Kidney glomerular epithelial cell (primary cell): ENCODE results near the gene SNRPB.
"Not testable (repeated sequence)": the region's sequence is repeated elsewhere in the genome, so short reads cannot be mapped to it uniquely, and the experiment has no call there.

Experiments used
- DNase-seq: peaks from one replicate; lab custom pipeline; 2025; lab: John Stamatoyannopoulos, UW

SNRPB gene

DNA sequence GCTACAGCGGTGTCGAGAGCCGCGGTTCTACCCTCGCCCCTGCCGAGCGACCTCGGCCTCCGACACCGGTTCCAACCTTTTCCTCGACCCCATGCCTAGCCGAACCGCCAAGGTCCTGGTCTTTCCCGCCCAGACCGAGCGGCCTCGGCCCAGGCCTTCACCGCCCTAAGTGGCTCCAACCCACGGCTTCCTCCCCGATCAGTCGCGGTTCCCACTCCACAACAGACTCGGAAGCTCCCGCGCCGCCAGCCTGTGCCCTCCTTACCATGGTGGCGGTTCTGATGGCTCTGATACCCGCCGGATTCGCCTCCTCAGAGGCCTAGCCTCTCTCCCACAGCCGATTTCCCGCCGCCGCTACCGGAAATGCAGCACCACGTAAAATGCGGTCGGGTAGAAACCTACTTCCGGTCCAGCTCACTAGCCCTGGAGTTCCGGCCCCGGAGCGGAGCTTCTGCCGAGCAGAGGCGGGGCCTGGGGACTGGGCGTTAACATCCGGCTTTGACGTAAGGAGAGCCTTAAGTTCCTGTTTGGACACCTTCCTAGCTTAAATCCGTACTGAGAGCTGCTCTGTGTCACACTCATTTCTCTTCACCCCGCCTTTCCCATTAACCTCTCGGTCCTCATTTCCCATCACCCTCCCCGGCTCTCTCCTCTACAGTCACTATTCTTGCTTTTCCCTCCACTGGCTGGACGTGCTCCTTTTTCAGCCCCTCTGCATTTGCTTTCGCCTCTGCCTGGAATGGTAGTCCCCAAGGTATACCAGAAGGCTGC is at the start of gene SNRPB:
Gene SNRPB (minus strand): TSS at position 367 of the 771 bp plus-strand sequence. CDS start 99 bp downstream, at position 268.
- peak; percentile 93 for DNase-seq

DNA sequence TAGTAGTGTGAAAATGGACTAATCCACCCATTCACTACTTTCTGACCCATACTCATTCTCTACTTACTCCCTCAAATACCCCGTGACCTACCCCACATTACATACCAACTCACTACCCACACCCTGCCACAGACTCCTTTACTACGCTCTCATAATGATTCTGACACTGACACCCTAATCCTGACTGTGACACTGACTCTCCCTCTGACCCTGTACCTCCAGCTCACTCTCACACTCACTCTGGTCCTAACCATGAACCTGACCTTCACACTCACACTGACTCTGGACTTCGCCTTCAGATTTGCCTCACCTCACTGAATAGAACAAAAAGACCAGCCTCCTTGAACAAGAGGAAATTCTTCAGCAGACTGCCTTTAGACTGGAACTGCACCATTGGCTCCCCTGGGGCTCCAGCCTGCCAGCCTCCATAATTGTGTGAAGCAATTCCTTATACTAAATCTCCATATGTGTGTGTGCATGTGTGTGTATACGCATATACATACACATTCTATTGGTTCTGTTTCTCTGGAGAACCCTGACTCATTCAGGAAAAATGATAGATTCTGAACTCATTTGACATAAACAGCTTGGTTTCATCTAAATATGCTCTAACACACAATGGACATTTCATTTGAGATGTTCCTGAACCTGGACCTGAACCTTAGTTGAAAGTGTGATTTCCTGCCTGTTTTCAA is 48.7 kb upstream of the SNRPB start:
- no peak for DNase-seq

DNA sequence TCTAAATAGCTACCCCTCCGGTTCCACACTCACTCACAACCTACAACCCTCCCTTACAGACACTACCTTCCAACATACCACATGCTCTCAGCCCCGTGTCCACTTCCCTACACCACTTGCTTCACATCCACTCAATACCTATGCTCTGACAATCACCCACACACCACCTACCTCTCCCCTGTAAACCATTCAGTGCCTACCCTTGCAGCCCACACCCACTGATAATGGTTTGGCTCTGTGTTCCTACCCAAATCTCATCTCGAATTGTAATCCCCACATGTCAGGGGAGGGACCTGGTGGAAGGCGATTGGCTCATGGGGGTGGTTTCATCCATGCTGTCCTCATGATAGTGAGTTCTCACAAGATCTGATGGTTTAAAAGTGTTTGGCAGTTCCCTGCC is 48.0 kb upstream of the SNRPB start:
- no peak for DNase-seq

DNA sequence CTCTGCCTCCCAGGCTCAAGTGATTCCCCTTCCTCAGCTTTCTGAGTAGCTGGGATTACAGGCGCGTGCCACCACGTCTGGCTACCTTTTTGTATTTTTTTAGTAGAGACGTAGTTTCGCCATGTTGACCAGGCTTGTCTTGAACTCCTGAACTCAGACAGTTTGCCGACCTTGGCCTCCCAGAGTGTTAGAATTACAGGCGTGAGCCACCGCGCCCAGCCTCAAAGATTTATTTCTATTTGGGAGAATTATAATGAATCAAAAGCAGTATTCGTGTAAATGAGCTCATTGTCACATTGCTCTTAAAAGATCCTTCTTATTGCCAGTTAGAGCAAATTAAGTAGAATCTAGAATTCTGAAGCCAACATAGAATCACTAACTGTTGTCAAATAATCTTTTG is 47.5 kb upstream of the SNRPB start:
- no peak for DNase-seq

DNA sequence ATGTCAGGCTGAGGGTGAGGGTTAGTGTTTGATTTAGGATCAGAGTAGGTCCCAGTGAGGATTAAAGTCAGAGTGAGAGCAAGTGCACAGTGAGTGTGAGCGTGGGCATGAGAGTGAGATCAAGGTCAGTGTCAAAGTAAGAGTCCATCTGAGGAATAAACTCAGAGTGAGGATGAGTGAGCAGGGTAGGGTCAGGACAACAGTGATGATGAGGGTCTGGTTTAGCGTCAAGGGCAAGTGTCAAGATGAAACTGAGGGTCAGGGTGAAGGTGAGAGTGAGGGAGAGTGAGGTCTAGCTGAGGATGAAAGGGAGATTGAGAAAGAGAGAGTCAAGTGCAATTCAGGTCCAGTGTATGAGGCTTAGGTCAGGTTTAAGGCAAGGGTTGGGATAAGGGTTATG is 45.8 kb upstream of the SNRPB start:
- DNase-seq: no peak

DNA sequence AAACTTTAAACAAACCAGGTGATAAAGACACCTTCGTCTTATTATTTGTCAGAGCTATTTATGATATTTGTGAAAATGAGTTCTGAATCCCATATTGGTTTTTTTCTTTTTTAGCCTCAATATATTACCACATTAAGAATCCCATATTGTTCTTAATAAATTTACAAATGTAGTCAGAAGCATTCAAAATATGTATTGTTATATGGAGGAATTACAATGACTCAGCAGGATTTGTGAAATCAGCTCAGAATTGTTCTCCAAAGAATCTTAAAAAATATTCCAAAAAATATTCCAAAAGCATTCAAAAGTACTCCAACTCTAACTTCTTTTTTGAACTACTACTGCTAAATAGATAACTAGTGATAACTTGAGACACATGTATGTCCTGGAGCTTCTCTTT is 44.6 kb upstream of the SNRPB start:
- DNase-seq: no peak

DNA sequence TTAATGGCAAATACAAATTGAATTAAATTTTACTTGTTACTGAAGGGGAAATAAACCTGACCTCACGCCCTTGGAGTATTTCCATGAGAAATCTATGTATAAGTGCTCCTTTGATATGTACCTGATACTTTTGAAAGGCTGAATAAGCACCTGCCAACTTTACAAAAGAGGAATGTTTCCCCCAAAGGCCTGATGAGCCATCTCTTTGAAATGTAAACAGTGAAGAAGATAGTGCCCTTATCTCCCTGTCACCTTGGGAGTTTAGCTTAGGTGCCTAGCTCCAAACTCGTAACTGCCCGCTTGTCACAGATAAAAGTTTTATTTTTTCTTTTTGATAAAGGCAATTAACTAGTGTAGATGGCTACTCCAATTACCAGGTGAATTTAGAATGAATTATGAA is 39.2 kb upstream of the SNRPB start:
- no peak for DNase-seq

DNA sequence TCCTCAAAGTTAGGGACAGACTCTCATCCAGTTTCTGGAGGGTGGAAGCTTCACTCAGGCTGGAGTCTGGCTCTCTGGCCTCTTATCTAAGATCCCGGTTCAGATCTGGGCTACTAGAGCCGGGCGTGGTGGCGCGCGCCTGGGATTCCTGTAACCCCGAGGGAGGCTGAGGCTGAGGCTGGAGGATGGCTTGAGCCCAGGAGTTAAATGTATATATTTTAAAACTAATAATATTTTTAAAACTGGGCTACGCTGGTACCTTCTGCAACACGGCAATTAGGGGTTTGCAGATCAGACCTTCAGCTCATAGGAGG is 38.8 kb upstream of the SNRPB start:
- no peak for DNase-seq

DNA sequence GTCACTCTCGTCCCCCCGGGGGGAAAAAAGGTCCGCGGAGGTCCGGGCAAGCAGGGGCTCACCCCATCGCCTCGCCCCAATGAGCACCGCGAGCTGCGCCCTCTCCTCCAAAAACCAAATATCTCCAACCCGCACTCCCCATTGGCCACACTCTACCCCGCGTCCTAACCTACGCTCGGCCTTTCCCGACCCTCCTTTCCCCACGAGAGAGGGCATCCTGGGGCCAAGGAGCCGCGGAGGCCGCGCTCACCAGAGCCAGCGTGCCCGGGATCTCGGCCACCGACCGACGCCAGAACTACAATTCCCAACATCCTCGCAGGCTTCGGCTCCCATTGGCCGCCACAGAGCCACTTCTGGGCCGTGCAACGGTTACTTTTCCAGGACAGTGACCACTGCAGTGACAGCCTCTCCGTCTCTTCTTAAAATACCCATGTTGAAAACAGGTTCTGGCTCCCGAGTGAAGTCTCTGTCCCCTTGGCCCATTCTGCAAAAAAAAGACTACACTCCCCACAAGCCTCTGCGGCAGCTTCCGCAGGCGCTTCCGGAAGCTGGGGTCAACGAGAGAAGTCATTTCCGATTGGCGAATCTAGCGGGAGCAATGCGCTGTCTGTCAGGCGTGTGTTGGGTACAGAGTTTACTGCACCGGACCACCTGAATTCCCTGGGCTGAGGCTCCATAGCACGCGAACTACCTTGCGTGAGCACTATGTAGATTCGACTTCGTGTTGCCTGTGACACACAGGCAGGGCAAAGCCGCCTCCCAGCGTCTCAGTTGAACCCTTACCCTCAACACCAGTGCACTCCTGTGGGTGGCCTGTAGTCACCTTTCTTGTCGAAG is 38.3 kb upstream of the SNRPB start, which contains the start of gene ZNF343:
Gene ZNF343 (minus strand): TSS at position 285 of the 837 bp plus-strand sequence. CDS start 15,020 bp downstream, outside the sequence.
- peak; percentile 86 for DNase-seq

DNA sequence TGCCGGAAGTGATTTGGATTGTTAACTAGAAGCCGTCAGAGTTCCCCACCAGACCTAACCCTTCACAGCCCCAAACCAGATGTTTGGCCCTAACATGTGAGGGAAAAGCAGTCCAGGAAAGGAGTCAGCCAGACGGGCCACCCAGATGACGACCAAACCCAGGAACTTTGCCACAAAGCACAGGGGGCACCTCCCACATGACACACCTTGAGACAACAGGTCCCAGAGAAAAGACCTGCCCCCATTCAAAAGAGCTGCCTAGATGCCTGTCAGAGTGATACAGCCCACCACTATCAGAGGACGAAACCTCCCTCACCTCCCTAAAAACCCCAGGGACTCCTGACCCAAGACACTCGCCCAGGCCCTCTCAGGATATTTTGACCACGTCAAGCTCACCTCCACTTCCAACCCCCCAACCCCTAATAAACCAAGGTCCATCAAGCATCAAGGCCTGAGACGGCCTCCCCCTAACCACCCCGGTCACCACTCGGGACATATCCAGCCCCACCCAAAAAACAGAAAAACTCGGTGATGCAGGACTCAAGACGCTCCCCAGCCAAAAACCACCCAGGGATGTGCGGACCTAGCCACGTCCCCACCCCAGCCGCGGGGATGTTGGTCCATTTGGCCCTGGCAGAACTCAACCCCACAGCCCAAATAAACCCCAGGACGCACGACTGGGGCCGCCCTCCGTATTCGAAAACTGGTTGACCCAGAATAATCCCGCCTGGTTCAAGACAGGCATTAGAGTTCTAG is 37.5 kb upstream of the SNRPB start:
- no peak for DNase-seq

DNA sequence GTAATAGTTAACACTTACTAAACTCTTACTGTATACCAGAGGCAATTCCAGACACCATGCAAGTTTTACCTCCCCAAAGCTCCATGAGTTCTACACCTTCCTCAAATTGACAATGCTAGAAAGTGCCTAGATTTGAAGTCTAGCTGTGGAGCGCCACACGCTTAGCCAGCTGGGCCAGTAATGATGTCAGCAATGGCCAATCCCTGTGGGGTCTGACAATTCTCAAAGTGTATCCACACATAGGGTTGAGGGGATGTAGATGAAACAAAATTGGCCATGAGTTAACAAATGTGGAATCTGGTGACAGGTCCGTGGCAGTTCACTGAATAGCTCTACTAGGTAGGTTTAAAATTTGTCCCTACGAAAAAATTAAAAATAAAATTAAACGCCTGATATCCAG is 36.9 kb upstream of the SNRPB start:
- DNase-seq: no peak

DNA sequence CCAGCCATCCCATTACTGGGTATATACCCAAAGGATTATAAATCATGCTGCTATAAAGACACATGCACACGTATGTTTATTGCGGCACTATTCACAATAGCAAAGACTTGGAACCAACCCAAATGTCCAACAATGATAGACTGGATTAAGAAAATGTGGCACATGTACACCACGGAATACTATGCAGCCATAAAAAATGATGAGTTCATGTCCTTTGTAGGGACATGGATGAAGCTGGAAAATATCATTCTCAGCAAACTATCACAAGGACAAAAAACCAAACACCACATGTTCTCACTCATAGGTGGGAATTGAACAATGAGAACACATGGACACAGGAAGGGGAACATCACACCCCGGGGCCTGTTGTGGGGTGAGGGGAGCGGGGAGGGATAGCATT is 35.8 kb upstream of the SNRPB start:
- DNase-seq: not testable (repeated sequence)

DNA sequence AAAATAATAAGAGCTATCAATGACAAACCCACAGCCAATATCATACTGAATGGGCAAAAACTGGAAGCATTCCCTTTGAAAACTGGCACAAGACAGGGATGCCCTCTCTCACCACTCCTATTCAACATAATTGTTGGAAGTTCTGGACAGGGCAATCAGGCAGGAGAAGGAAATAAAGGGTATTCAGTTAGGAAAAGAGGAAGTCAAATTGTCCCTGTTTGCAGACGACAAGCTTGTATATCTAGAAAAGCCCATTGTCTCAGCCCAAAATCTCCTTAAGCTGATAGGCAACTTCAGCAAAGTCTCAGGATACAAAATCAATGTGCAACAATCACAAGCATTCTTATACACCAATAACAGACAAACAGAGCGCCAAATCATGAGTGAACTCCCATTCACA is 34.2 kb upstream of the SNRPB start:
- not testable (repeated sequence) for DNase-seq

DNA sequence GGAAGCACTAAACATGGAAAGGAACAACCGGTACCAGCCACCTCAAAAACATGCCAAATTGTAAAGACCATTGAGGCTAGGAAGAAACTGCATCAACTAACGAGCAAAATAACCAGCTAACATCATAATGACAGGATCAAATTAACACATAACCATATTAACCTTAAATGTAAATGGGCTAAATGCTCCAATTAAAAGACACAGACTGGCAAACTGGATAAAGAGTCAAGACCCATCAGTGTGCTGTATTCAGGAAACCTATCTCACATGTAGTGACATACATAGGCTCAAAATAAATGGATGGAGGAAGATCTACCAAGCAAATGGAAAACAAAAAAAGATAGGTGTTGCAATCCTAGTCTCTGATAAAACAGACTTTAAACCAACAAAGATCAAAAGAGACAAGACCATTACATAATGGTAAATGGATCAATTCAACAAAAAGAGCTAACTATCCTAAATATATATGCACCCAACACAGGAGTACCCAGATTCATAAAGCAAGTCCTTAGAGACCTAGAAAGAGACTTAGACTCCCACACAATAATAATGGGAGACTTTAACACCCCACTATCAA is 32.3 kb upstream of the SNRPB start:
- DNase-seq: not testable (repeated sequence)

DNA sequence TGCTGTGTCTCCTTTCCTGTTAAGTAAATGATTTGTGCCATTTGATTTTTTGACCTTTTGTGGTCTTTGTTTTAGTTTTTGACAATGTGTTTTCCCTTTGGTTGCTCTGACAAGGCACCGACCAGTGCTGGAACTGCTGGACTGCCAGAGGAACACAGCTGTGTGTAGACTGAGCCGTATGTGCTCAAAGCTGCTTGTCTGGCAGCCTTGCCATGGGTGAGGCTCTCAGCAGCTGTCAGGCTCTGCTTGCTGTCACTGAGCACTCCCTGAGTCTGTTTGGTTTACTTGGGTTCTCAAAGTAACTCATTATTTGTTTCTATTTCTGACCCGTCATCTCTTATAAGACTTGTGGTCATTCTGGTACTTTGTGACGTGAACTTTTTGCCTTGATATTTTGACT is 15.1 kb upstream of the SNRPB start:
- DNase-seq: no peak

DNA sequence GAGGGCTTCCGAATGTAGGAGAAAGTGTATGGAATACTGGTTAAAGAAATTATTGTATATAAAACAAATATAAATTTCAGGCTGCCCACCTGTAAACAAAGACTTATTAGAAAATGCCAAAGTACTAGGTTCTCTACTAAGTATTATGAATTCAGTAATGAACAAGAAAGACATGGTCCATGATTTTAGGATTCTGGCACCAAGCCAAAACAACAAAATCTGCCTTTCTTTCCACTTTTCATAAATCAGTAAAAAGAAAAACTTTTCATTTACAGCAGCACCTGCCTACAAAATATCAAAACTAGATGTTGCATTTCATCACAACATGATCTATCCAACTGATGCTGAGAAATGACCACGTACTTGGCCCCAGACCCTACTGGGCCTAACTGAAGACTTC is 14.5 kb upstream of the SNRPB start:
- DNase-seq: no peak

DNA sequence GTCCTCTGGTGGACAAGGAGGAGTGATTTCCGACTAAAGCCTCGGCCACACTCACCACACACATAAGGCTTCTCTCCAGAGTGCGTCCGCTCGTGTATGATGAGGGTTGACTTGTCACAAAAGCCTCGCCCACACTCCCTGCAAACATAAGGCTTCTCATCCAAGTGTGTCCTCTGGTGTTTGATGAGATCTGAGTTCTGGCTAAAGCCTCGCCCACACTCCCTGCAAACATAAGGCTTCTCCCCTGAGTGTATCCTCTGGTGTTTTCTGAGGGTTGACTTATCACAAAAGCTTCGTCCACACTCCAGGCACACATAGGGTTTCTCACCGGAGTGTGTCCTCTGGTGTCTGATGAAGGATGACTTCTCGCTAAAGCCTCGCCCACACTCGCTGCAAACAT is 12.9 kb upstream of the SNRPB start:
- no peak for DNase-seq

DNA sequence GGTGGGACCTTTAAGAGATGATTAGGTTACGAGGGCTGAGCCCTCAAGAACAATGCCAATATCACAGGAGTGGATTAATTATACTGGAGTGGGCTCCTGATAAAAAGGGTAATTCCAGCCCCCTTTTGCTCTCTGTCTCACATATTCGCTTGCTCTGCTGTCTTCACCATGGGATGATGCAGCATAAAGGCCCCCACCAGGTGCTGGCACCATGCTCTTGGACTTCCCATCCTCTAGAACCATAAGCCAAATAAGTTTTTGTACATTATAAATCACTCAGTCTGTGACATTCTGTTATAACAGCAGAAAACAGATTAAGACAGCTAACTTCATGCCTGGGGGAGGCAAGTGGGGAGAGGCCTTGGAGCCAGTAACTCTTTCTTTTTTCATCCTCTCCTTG is 9.8 kb upstream of the SNRPB start:
- no peak for DNase-seq

DNA sequence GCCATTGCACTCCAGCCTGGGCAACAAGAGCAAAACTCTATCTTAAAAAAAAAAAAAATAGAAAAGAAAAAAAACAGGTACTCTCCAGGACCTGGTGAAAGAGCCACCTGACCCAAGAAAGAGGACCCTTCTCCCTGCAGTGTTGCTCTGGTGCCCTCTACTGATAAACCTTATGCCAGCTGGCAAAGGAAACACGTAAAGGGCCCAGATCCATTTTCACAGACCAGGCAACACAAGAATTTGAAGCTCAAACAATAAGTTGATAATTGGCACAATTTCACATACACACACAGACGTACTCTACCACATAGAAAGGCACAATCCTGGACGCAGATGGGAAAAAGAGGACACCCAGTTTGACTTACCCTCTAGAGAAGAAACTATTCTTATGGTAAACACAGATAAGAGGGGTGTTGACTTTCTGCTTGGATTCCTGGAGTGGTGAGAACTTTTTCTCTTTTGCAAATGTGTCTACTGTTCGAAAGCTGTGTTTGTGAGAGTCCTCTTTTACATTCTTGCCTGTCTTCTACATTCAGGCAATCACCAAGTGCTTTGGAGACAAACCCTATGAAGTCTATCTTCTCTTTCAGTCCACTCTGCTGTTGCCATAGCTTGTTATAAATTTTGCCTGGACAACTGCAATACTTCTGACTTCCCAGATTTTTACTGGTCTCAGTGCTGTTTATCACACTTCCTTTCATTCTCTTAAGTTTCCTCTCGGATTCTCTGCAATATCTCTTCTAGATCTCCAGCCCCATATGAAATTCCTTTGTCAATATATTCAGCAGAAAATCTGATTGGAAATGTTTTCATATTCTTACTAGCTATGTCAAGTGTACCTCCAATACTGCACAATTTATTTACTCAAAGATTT is 6.4 kb upstream of the SNRPB start:
- no peak for DNase-seq

DNA sequence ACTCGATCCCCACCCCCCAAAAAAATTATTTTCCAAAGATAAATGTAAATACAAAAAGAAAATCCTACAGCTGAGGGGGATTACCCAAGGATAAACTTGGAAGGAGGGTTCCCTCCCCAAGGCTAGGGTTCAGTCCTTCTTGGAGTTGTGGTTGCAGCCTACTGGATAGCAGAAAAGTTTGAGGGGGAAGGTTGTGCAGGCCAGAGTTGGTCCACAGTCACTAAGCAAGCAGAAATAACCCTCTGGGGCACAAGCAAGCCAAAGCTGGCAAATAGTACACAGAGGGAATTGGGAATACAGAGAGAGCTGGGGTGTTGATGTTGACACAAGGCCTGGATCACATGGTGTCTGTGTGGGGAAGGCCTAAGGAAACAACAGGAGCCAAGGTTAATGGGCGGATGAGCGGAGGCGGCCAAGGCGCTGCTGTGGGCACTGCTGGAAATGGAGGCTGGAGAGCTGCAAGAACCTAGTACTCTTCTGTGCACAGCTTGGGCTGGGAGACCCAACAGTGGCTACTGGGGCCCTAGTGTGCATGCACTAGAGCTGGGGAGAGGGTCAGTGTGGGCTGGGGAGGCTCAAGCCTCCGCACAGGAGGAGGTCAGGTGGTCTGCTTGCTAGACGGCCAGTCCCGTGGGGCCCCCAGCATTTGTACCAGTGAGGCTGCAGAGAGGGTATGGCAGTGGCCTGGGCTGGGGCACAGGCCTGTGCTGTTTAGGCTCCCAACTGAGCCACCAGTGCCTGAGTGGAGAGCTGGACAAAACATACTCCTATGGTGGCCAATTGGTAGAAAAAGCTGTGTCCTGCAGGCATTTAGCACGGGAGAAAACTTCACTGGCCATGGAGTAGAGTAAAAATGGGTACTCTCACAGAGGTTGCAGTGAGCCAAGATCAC is 5.5 kb upstream of the SNRPB start:
- no peak for DNase-seq
